SU-DHL-6 (cell line): ENCODE data around the gene RBM17.

Experiments used
- H2AFZ ChIP-seq: fragments of 200-600 bp; sonication (generic); 2 replicates; pipeline ENCODE4 v1.6.1; 2014; ENCODE audit warnings: low read depth, mild to moderate bottlenecking, moderate library complexity, mixed read lengths, antibody characterized with exemption, low read length; ENCODE audit not compliant: severe bottlenecking
- H3F3A ChIP-seq: fragments of 200-600 bp; shearing (Covaris generic); 2 replicates; pipeline ENCODE4 v1.6.0; 2016; ENCODE audit warnings: antibody characterized with exemption, mild to moderate bottlenecking; ENCODE audit not compliant: insufficient read depth
- H3K27ac ChIP-seq: fragments of 200-600 bp; sonication (generic); 2 replicates; pipeline ENCODE4 v1.5.1; 2016; ENCODE audit warnings: low read depth, mild to moderate bottlenecking, low read length, moderate library complexity, mixed read lengths
- H3K27me3 ChIP-seq: fragments of 200-600 bp; sonication (generic), shearing (Covaris generic); 2 replicates; pipeline ENCODE4 v1.6.0; 2014; ENCODE audit warnings: mild to moderate bottlenecking, low read length
- H3K36me3 ChIP-seq: fragments of 200-600 bp; sonication (generic); 2 replicates; pipeline ENCODE4 v1.6.1; 2014; ENCODE audit warnings: mild to moderate bottlenecking, low read length, mixed read lengths
- H3K4me2 ChIP-seq: fragments of 300-600, 200-600 bp; shearing (Covaris generic), sonication (generic); 2 replicates; pipeline ENCODE4 v1.6.0; 2014; ENCODE audit warnings: low read length, low read depth, mild to moderate bottlenecking; ENCODE audit not compliant: poor library complexity, severe bottlenecking
- H3K4me3 ChIP-seq: fragments of 200-600 bp; sonication (generic); 2 replicates; pipeline ENCODE4 v1.5.1; 2014; ENCODE audit warnings: antibody characterized with exemption, low read length, mild to moderate bottlenecking, mixed read lengths; ENCODE audit not compliant: insufficient read depth, poor library complexity, severe bottlenecking
- H3K79me2 ChIP-seq: fragments of 200-600 bp; sonication (generic); 2 replicates; pipeline ENCODE4 v1.6.1; 2014; ENCODE audit warnings: mild to moderate bottlenecking, low read length, moderate library complexity; ENCODE audit not compliant: insufficient read depth
- H3K9ac ChIP-seq: fragments of 200-600 bp; sonication (generic); 2 replicates; pipeline ENCODE4 v1.7.0; 2014; ENCODE audit warnings: mild to moderate bottlenecking, low read length
- H3K9me2 ChIP-seq: fragments of 200-600 bp; sonication (generic); replicated peaks from 2 replicates; pipeline ENCODE4 v1.6.1; 2014; ENCODE audit warnings: low read length; ENCODE audit not compliant: insufficient read depth
- H3K9me3 ChIP-seq: fragments of 200-600 bp; sonication (generic); 2 replicates; pipeline ENCODE4 v1.6.1; 2014; ENCODE audit warnings: low read length, mixed read lengths; ENCODE audit not compliant: insufficient read depth
- H4K20me1 ChIP-seq: fragments of 200-600 bp; sonication (generic); 2 replicates; pipeline ENCODE4 v1.6.1; 2014; ENCODE audit warnings: low read depth, mild to moderate bottlenecking, antibody characterized with exemption, low read length, moderate library complexity, mixed read lengths
- EZH2phosphoT487 ChIP-seq: fragments of 200-600 bp; sonication (generic), shearing (Covaris generic); conservative IDR thresholded peaks from 2 replicates; pipeline ENCODE4 v1.6.1; 2018; ENCODE audit warnings: mild to moderate bottlenecking, antibody characterized with exemption, low read length, moderate library complexity, mixed read lengths
- TF ChIP-seq, protein P1 (sequence below): fragments of 200-600 bp; sonication (generic); IDR thresholded peaks from one replicate; pipeline ENCODE4 v1.5.1; 2017; ENCODE audit warnings: antibody characterized with exemption, mild to moderate bottlenecking, low read length, moderate library complexity; ENCODE audit not compliant: insufficient read depth, poor library complexity, severe bottlenecking

RBM17 gene

DNA sequence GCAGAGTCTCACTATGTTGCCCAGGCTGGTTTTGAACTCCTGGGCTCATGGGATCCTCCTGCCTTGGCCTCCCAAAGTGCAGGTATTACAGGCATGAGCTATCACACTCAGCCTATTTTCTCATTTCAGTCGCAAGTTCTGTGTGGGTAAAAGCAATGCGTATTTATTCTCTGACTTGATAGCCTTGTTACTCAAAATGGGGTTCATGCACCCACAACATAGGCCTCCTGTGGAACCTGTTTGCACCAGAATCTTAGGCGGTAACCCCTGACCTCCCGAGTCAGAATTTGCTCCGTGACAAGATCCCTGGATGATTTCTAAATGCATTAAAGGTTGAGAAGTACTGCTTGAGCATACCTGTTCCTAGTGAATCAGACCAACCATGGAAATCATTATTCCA, 34.0 kb upstream of the RBM17 start:
- Histone ChIP-seq H3K4me2 (no peak overlapping the region), H3K27ac (no peak overlapping the region), H3K9me3 (no peaks in the 10 kb centered on the region)

DNA sequence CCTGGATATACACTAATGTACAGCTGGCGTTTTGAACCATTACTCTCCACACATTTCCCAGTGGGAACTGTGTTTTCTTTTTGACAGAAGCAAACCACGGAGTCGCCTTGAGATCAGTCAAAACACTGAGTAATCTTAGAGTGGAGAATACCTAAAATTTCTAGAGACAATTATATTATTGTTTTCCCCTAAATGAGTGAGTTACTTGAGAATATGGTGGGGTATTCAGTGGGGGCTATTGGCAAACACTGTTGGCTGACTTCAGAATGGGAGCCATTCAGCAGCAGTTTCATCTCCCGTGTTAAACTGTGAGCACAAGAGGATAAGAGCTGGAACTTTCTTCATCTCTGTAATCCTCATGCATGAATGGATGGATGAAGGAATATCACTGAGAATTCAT, 32.9 kb upstream of the RBM17 start:
- H3K9ac ChIP-seq, result no peak overlapping the region
- no peaks in the 10 kb centered on the region for H3K36me3 ChIP-seq
- H3F3A ChIP-seq, result peaks cover 18% of the 10 kb centered on the region
- H3K27ac ChIP-seq, result no peak overlapping the region
- H3K4me3 ChIP-seq, result no peak overlapping the region
- no peak overlapping the region for H2AFZ ChIP-seq
- no peaks in the 10 kb centered on the region for H3K27me3 ChIP-seq
- no peak overlapping the region for H3K4me2 ChIP-seq
- H3K9me3 ChIP-seq, result no peaks in the 10 kb centered on the region
- H3K79me2 ChIP-seq, result no peaks in the 10 kb centered on the region
- TF ChIP-seq EZH2phosphoT487, result no peak
- no peaks in the 10 kb centered on the region for H3K9me2 ChIP-seq
- no peaks in the 10 kb centered on the region for H4K20me1 ChIP-seq

More for the DNA sequence above, 34.0 kb upstream of the RBM17 start:
- Histone ChIP-seq H2AFZ (no peak overlapping the region), H3K36me3 (no peaks in the 10 kb centered on the region), H3K9ac (no peak overlapping the region), H3K27me3 (no peaks in the 10 kb centered on the region), H4K20me1 (no peaks in the 10 kb centered on the region), H3F3A (peaks cover 23% of the 10 kb centered on the region), H3K79me2 (no peaks in the 10 kb centered on the region), H3K4me3 (no peak overlapping the region), H3K9me2 (no peaks in the 10 kb centered on the region)
- TF ChIP-seq, protein P1, sequence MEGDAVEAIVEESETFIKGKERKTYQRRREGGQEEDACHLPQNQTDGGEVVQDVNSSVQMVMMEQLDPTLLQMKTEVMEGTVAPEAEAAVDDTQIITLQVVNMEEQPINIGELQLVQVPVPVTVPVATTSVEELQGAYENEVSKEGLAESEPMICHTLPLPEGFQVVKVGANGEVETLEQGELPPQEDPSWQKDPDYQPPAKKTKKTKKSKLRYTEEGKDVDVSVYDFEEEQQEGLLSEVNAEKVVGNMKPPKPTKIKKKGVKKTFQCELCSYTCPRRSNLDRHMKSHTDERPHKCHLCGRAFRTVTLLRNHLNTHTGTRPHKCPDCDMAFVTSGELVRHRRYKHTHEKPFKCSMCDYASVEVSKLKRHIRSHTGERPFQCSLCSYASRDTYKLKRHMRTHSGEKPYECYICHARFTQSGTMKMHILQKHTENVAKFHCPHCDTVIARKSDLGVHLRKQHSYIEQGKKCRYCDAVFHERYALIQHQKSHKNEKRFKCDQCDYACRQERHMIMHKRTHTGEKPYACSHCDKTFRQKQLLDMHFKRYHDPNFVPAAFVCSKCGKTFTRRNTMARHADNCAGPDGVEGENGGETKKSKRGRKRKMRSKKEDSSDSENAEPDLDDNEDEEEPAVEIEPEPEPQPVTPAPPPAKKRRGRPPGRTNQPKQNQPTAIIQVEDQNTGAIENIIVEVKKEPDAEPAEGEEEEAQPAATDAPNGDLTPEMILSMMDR, result no peak
- TF ChIP-seq EZH2phosphoT487, result no peak

DNA sequence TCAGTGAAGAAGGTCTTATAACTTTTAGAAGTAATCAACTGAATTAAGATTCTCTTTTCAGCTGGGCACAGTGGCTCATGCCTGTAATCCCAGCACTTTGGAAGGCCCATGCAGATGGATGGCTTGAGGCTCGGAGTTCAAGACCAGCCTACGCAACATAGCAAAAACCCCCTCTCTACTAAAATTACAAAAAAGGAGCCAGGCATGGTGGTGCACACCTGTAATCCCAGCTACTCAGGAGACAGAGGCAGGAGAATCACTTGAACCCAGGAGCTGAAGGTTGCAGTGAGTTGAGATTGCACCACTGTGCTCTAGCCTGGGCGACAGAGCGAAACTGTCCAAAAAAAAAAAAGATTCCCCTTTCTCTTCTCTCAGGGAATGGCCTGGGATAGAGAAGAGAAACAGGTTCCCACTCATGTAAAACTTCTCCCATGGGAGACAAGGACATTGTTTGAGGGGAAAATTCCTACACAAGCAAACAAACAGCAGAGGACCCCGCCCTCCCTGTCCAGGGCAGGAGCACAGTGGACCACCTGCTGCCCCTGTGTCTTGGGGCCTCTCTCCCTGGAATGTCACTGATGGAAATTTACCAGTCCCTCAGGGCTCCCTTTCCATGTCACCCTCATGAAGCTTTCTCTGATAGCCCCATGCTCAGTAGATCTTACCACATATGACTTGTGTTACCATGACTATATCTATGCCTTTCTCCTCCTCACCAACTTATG, 32.3 kb upstream of the RBM17 start:
- Histone ChIP-seq H3K4me3 (no peak overlapping the region), H3K36me3 (no peaks in the 10 kb centered on the region), H2AFZ (no peak overlapping the region), H3K9me2 (no peaks in the 10 kb centered on the region), H3K27ac (no peak overlapping the region), H4K20me1 (no peaks in the 10 kb centered on the region), H3F3A (peaks cover 15% of the 10 kb centered on the region), H3K79me2 (no peaks in the 10 kb centered on the region), H3K9ac (no peak overlapping the region), H3K27me3 (no peaks in the 10 kb centered on the region), H3K4me2 (no peak overlapping the region), H3K9me3 (no peaks in the 10 kb centered on the region)
- TF ChIP-seq, protein P1, result no peak
- TF ChIP-seq EZH2phosphoT487, result no peak

DNA sequence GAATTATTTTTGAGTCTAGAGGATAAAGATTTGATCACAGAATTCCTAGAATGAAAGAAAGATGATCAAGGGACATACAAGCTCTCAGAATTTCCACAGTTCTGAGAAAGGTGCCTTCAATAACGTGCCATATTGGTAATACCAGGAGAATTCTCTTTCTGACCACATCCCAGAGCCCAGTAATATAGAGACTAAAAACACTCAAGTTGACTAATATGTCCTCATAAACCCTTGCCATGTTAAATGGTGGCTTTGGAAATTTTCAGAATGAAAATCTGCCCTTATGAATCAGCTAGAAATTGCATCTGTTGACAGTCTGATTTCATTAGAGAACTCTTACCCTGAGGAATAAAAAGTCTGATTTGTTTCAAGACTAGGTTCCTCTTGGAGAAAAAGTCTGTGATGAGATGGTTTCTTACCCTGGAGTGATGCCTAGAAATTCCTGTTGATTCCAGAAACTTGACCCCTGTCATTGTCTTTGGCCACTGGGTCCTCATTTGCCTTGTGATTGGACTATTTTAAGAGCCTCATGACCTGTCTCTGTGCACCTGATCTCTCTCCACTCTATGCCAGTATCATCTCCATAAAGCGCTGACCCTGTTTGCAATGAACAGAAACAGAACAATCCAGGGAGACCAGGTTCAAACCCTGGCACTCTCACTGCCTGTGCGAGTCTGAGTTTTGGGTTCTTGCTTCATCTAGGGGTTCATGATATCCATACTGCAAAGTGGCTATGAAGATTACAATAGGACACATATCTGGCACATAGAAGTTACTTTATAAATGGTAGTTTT, 30.0 kb upstream of the RBM17 start:
- Histone ChIP-seq H2AFZ (no peak overlapping the region), H3K4me2 (no peak overlapping the region), H3K9me2 (no peaks in the 10 kb centered on the region), H3K9me3 (no peaks in the 10 kb centered on the region), H3F3A (peaks cover 4% of the 10 kb centered on the region; the same call in 1 of the 2 replicates), H4K20me1 (no peaks in the 10 kb centered on the region), H3K36me3 (no peaks in the 10 kb centered on the region), H3K9ac (no peak overlapping the region), H3K79me2 (no peaks in the 10 kb centered on the region), H3K4me3 (no peak overlapping the region), H3K27me3 (no peaks in the 10 kb centered on the region), H3K27ac (no peak overlapping the region)
- TF ChIP-seq, protein P1, result no peak
- TF ChIP-seq EZH2phosphoT487, result no peak
